Duodenal mucosa (tissue), 2 donors: ENCODE data around the gene APOL3.

Source experiments
- H3K27ac ChIP-seq: one replicate; pipeline ENCODE4 v1.7.0; 2013; ENCODE audit warnings: low read depth, low read length
- H3K27me3 ChIP-seq, 2 donors: one replicate each; pipeline ENCODE4 v1.7.0; 2013; ENCODE audit warnings: low read length in 2 of 2, control low read depth in 1 of 2; ENCODE audit not compliant: insufficient read depth in 2 of 2, control insufficient read depth in 1 of 2
- H3K36me3 ChIP-seq, 2 donors: one replicate each; pipeline ENCODE4 v1.7.0; 2013; ENCODE audit warnings: low read length in 2 of 2, control low read depth in 1 of 2; ENCODE audit not compliant: insufficient read depth in 2 of 2, control insufficient read depth in 1 of 2
- H3K4me1 ChIP-seq, 2 donors: one replicate each; pipeline ENCODE4 v1.7.0; 2013; ENCODE audit warnings: low read length in 2 of 2, control low read depth in 1 of 2; ENCODE audit not compliant: insufficient read depth in 2 of 2, control insufficient read depth in 1 of 2
- H3K4me3 ChIP-seq, 2 donors: one replicate each; pipeline ENCODE4 v1.7.0; 2013; ENCODE audit warnings: low read length in 2 of 2, low read depth in 1 of 2
- H3K9ac ChIP-seq, 2 donors: one replicate each; pipeline ENCODE4 v1.7.0; 2013; ENCODE audit warnings: low read length in 2 of 2, low read depth in 1 of 2
- H3K9me3 ChIP-seq, 2 donors: one replicate each; pipeline ENCODE4 v1.7.0; 2013; ENCODE audit warnings: low read length in 2 of 2, control low read depth in 1 of 2; ENCODE audit not compliant: control insufficient read depth in 1 of 2

The APOL3 gene

DNA sequence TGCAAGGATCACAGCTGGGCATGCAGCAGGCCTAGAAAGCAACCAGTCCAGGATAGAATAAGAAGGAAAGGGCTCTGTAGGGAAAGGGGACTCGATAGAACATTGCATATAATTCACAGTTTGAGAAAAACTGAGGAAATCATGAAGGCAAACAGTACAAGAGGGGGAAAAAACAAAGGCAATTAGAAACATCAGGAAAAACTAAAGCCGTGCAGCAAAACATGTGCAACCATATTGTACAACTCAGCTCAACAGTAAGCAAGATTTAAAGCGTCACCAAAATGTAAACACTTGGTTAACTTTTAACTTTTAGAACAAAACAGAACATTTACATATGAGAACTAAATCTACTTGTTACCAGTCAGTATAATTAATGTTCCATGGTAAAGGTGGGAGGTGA is 8.5 kb downstream of the APOL3 start:
- peaks cover 43 to 49% of the 10 kb centered on the region in 2 donors for H3K4me1 ChIP-seq
- peaks cover 8 to 20% of the 10 kb centered on the region in 2 donors for H3K36me3 ChIP-seq
- no peaks in the 10 kb centered on the region for H3K9me3 ChIP-seq
- no peak overlapping the region for H3K27ac ChIP-seq
- H3K9ac ChIP-seq, result no peak overlapping the region
- H3K4me3 ChIP-seq, result no peak overlapping the region
- H3K27me3 ChIP-seq, result no peaks in the 10 kb centered on the region

DNA sequence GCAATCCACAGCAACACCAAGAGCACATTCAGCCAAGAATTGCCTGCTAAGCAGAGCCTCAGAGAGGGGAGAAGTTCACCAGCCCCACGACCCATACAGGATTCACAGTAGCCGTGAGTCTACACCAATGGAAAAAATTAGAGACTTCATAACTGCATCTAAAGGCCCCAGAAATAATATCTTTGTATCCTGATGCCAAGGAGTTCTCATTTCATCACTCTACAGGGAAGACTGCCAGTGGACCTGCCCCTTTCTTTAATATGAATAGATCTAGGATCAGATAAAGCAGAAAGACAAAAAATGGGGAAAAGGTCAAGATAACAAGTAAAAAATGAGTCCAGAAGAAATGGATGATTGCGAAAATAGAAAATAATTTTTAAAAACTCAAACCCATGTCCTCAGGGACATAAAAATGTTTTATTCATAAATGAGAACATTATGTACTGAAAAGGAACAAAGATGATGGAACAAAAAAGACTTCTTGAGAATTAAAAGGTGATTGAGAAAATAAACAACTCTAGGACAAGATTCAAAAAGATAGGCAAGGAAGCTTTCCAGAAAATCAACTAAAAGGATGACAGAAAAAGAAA is 9.5 kb downstream of the APOL3 start:
- Histone ChIP-seq H3K27ac (no peak overlapping the region), H3K9me3 (no peaks in the 10 kb centered on the region), H3K9ac (no peak overlapping the region), H3K27me3 (no peaks in the 10 kb centered on the region), H3K36me3 (peaks cover 8 to 25% of the 10 kb centered on the region in 2 donors), H3K4me3 (no peak overlapping the region), H3K4me1 (peaks cover 36 to 42% of the 10 kb centered on the region in 2 donors)

DNA sequence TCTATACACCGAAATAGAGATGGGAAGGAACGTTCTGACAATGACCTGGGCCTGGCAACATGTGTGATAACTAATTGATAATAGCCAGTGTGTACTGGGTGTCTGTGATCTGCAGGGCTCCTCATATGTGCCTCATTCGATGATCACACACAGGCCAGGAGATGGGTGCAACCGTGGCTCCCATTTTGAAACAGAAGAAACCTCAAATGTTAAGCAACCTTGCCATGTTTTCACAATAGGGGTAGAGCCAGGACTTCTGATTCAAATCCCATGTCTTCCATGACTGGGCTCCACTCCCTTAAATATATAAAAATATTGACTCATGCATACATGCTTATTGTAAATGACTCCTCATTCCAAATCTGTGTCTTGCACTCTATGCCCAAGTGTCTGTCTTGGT is 11.1 kb downstream of the APOL3 start:
- Histone ChIP-seq H3K36me3 (peaks cover 8 to 25% of the 10 kb centered on the region in 2 donors), H3K27ac (no peak overlapping the region), H3K9ac (no peak overlapping the region), H3K4me3 (no peak overlapping the region), H3K9me3 (no peaks in the 10 kb centered on the region), H3K27me3 (no peaks in the 10 kb centered on the region), H3K4me1 (peaks cover 21 to 29% of the 10 kb centered on the region in 2 donors)

- Histone ChIP-seq H3K9me3 (no peaks in the 10 kb centered on the region), H3K27me3 (no peaks in the 10 kb centered on the region), H3K9ac (no peak overlapping the region), H3K4me1 (peaks cover 12 to 19% of the 10 kb centered on the region in 2 donors), H3K27ac (no peak overlapping the region), H3K4me3 (no peak overlapping the region), H3K36me3 (peaks cover 8 to 34% of the 10 kb centered on the region in 2 donors)
Observed at GRCh38 chr22:36148411-36148810, 12.1 kb downstream of the APOL3 start.

- Histone ChIP-seq H3K4me3 (no peak overlapping the region), H3K27me3 (no peaks in the 10 kb centered on the region), H3K9ac (no peak overlapping the region), H3K27ac (no peak overlapping the region), H3K36me3 (peaks cover 8 to 44% of the 10 kb centered on the region in 2 donors), H3K9me3 (no peaks in the 10 kb centered on the region), H3K4me1 (peaks cover 13 to 20% of the 10 kb centered on the region in 2 donors)
Observed at GRCh38 chr22:36147196-36147791, 13.3 kb downstream of the APOL3 start.

GRCh38 chr22:36145881-36146280 is 14.7 kb downstream of the APOL3 start:
- H3K27me3 ChIP-seq, result no peaks in the 10 kb centered on the region
- H3K27ac ChIP-seq, result no peak overlapping the region
- no peak overlapping the region for H3K4me3 ChIP-seq
- no peak overlapping the region for H3K9ac ChIP-seq
- peaks cover 17 to 55% of the 10 kb centered on the region in 2 donors for H3K36me3 ChIP-seq
- H3K4me1 ChIP-seq, result peaks cover 13 to 17% of the 10 kb centered on the region in 2 donors
- H3K9me3 ChIP-seq, result no peaks in the 10 kb centered on the region

GRCh38 chr22:36144886-36145541 is 15.5 kb downstream of the APOL3 start:
- H3K36me3 ChIP-seq, result peaks cover 17 to 63% of the 10 kb centered on the region in 2 donors
- H3K9me3 ChIP-seq, result no peaks in the 10 kb centered on the region
- H3K9ac ChIP-seq, result no peak overlapping the region
- peaks cover 8 to 12% of the 10 kb centered on the region in 2 donors for H3K4me1 ChIP-seq
- no peaks in the 10 kb centered on the region for H3K27me3 ChIP-seq
- no peak overlapping the region for H3K4me3 ChIP-seq
- no peak overlapping the region for H3K27ac ChIP-seq

GRCh38 chr22:36143956-36144355 is 16.6 kb downstream of the APOL3 start:
- peaks cover 13 to 64% of the 10 kb centered on the region in 2 donors for H3K36me3 ChIP-seq
- peaks cover 5 to 7% of the 10 kb centered on the region in 2 donors for H3K4me1 ChIP-seq
- H3K9me3 ChIP-seq, result no peaks in the 10 kb centered on the region
- no peak overlapping the region for H3K4me3 ChIP-seq
- no peaks in the 10 kb centered on the region for H3K27me3 ChIP-seq
- no peak overlapping the region for H3K9ac ChIP-seq
- H3K27ac ChIP-seq, result no peak overlapping the region

DNA sequence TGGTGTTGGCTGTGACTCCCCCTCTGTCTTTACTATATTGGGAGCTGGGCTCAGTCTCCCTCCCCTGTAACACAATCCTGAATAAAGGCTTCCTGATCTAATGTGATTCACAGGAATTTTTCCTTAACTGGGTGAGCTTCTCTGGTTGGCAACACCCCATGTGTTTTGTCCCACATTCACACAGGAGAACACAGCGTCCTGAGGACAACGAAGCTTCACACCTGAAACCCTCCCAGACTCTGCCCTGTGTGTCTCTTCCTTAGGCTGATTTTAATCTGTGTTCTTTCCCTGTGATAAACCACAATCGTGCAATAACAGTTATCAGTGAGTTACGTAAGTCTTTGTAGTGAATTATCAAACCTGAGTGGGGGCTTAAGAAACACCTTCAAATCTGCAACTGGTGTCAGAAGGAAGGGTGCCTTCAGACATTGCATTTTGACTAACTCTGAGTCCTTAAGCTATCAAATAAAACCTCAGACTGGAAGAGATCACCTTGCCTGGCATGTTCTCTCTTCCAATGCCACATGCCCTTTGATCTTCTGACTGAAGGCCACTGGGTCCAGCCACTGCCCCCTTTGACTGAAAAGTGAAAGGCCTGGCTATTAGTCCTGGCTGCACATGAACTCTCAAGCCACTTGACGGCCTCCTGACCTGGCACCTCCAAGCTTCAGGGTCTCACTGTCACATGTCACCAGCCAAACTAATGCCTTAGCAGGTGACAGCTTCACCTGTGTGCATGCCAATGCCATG is 17.3 kb downstream of the APOL3 start:
- H3K27me3 ChIP-seq, result no peaks in the 10 kb centered on the region
- H3K36me3 ChIP-seq, result peaks cover 9 to 57% of the 10 kb centered on the region in 2 donors

GRCh38 chr22:36141481-36141880 is 19.1 kb downstream of the APOL3 start:
- Histone ChIP-seq H3K27ac (no peak overlapping the region), H3K4me1 (peaks cover 5 to 7% of the 10 kb centered on the region in 2 donors), H3K9ac (no peak overlapping the region), H3K9me3 (no peaks in the 10 kb centered on the region), H3K27me3 (no peaks in the 10 kb centered on the region), H3K36me3 (peaks cover 9 to 42% of the 10 kb centered on the region in 2 donors), H3K4me3 (no peak overlapping the region)

More for the DNA sequence above, 17.3 kb downstream of the APOL3 start:
- H3K4me3 ChIP-seq, result no peak overlapping the region
- H3K27ac ChIP-seq, result no peak overlapping the region
- H3K9ac ChIP-seq, result no peak overlapping the region
- H3K4me1 ChIP-seq, result peaks cover 5 to 7% of the 10 kb centered on the region in 2 donors
- no peaks in the 10 kb centered on the region for H3K9me3 ChIP-seq
